HUDEP-2 (cell line): ENCODE measurements around the gene CSNK1G1.
"Not testable (repeated sequence)": the region's sequence is repeated elsewhere in the genome, so short reads cannot be mapped to it uniquely, and the experiment has no call there.

ENCODE experiments used
- DNase-seq, 76 experiments: peaks; one replicate each; lab custom pipeline; 2025; ENCODE audit not compliant: unreplicated experiment in 76 of 76; lab: John Stamatoyannopoulos, UW

CSNK1G1 gene

GRCh38 chr15:64141798-64142512, 214.0 kb downstream of the CSNK1G1 start:
- no peak for DNase-seq

DNA sequence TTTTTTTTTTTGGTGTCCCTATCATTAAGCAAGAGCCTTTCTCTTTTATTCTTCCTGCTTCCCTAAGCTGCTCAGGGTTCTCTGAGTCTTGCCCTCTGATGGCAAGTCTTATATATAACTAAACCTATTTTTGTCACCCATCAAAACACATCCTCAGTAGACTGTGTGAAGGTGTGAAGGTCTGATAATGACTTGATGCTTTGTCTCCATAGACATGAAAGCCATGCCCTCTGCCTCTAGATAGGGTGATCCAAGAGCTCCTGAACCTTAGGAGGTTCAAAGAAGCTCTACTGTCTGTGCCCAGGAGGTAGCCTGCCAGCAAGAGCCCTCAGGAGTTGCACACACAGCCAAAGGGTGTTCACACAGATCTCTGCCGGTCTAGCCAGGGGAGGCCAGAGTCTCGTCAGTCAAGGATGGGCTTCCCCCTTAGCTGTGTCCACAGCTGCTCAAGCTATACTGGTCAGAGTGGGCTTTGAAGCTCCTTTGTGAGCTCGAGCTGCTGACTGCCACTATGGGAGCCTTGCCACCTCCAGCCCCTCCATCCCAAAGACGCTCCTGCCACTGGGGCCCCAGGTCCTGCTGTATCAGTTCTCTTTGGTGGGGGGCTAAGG, 217.5 kb downstream of the CSNK1G1 start:
- DNase-seq, result peak in 58 of 76 experiments; percentile 12 to 90 (median 45)

- DNase-seq, result peak in 55 of 76 experiments; percentile 8 to 69 (median 40)
These were observed 218.6 kb downstream of the CSNK1G1 start for GRCh38 chr15:64137226-64137833.

GRCh38 chr15:64136347-64136746, 219.6 kb downstream of the CSNK1G1 start:
- DNase-seq, result peak in 5 of 76 experiments; percentile 7 to 31 (median 16)

DNA sequence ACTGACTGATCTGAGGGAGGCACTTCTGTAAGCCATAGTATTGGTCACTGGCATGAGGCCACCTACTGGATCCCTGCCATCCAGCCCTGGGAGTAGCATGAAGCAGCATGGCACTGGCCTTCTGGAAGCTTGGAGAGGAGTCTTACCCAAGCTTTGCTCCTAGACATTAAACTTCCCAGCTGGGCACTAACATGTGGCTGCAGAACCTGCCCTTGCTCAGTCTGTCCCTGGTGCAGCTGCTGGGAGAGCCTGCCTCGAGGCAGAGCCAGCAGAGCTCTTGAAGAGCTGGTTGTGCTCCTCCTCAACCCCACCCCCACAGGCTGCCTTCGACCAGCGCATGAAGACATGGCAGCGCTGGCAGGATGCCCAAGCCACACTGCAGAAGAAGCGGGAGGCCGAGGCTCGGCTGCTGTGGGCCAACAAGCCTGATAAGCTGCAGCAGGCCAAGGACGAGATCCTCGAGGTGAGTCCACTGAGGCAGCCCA, 221.6 kb downstream of the CSNK1G1 start:
- DNase-seq, result peak; percentile 24 to 98 (median 92)

DNA sequence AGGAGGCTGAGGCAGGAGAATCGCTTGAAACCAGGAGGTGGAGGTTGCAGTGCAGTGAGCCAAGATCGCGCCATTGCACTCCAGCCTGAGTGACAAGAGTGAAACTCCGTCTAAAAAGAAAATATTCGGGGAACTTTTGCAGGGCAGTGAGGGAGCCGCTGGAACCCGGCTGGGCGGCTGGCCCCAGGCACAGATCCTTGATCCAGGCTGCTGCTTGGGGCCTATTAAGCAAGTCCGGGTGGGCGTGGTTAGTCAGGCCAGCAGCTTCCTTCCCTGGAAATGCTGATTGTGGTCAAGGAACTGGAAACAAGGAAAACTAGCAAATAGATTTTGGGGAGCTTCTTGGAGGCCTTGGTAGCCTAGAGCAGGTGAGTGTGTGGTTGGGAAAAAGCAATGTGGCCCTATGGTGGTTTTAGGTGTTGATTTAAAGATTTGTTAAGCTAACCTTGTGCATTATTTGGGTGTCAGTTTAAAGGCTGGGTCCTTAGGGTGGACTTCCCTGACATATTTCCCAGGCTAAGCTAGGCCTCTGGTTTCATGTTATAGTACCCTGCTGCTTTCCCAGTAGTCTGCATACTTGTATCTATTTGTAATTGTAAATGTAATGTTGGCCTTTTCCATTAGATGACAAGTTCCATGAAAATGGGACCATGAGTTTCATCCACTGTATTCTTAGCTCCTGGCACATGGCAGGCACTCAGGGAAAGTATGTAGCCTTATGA, 222.2 kb downstream of the CSNK1G1 start:
- no peak for DNase-seq

DNA sequence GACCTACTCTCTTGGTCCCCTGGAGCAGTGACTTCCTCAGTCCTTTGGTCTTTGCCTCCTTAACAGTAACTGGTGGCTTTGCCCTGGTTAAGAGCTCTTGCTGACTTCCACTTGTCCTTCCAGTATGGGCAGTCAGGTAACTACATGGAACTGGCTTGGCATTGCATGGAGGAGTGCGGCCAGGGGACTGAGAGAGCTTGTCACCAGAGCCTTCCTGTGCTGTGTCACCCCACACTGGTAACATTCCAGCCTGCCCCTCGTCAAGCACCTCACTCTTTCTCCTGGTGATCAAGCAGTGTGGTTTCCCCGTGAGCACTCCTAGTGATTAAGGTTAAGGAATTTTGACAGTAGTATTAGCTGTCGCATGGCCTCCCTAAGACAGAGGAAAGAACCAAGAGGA, 223.8 kb downstream of the CSNK1G1 start:
- no peak for DNase-seq

DNA sequence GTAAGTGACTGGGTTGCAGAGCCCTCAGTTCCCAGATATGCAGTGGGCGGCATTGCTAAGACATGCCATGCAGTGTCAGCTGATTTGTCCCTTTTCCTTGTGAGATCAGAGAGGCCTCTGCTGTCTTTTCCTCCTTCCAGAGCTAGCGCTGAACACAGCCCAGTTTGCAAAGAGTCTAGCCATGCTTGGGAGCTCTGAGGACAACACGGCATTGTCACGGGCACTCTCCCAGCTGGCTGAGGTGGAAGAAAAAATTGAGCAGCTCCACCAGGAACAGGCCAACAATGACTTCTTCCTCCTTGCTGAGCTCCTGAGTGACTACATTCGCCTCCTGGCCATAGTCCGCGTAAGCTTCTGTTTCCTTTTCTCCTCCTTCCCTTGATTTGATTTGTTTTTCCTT, 224.4 kb downstream of the CSNK1G1 start:
- no peak for DNase-seq

DNA sequence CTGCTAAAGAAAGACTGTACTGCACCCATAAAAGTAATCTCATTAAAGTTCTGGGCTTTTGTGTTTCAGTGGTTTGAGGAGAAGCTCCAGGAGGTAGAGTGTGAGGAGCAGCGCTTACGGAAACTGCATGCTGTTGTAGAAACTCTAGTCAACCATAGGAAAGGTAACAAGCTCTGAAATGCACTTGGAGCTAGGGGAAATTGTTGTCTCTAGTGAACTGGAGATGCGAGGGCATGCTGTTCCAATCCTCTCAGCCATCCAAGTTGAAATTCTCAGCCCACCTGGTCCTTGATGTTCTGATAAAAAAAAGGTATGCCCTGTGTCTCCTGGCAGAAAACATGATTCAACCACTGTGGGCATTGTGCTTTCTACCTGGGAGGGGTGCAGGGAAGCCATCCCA, 225.8 kb downstream of the CSNK1G1 start:
- no peak for DNase-seq

- DNase-seq, result no peak
These were observed 228.3 kb downstream of the CSNK1G1 start for GRCh38 chr15:64127521-64128270.

DNA sequence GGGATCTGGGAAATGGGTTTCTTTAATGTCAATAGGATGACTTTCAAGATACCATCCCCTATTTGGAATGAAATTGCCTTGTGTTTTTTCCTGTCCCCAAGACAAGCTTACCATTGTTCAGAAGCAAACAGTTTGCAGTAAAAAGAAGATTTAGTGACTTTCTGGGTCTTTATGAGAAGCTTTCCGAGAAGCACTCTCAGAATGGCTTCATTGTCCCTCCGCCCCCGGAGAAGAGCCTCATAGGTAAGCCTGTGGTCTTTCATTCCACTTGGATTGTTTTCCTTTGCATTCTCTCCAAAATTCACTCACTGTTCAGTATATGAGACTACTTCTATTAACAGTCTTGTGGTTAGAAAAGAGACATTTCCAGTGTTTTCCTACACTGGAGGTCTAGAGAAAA, 230.0 kb downstream of the CSNK1G1 start:
- DNase-seq, result no peak

DNA sequence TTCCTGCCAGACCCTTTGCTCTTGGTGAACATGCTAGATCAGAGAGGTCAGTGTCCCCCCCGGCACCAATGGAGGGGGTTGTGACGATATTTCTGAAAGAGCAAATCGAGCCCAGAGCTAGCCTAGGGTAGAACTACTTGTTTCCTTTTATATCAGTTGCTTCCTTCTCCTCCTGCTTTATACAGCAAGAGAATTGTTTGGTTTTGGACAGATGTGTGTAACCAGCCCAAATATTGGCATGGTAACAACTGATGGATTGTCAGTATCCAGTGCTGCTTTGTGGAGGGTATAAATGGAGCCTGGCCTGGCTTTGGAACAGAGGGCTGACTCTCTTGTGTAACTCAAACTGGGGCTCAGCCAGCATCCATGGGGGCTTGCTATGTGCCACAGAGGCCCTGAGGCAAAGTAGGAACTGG, 233.0 kb downstream of the CSNK1G1 start:
- no peak for DNase-seq

GRCh38 chr15:64122444-64122843, 233.5 kb downstream of the CSNK1G1 start:
- DNase-seq, result no peak

GRCh38 chr15:64121614-64122013, 234.4 kb downstream of the CSNK1G1 start:
- DNase-seq, result no peak

DNA sequence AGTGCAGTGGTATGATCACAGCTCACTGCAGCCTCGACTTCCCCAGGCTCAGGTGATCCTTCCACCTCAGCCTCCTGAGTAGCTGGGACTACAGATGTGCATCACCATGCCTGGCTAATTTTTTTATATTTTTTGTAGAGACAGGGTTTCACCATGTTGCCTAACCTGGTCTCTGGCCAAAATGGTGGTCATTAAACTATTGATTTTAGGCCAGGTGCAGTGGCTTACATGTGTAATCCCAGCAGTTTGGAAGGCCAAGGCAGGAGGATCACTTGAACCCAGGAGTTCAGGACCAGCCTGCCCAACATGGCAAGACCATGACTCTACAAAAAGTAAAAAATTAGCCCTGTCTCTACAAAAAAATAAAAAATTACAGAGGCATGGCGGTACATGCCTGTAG, 235.7 kb downstream of the CSNK1G1 start:
- not testable (repeated sequence) for DNase-seq

- DNase-seq, result no peak
These were observed 238.1 kb downstream of the CSNK1G1 start for GRCh38 chr15:64117759-64118487.
